PC-9 (cell line): ENCODE results near the gene PPP2R1B. TPM values are rescaled to one million over a fixed set of nuclear protein-coding genes. Genes with fewer than 3 reads are reported as not detected.

Experiments
- BruUV-seq: library from RNA; stranded (reverse); fragments of 400-500 nt; replicated peaks from 2 replicates; lab custom pipeline; 2021; lab: Mats Ljungman, UMichigan
- CTCF ChIA-PET: fragments of 300-600 bp; sonication (Branson Sonifier 250); formaldehyde crosslinking; loops from one replicate; lab custom pipeline; 2022; ENCODE audit warnings: antibody characterized with exemption; lab: Charles Lee
- POLR2A ChIA-PET: fragments of 300-600 bp; sonication (Branson Sonifier 250); formaldehyde crosslinking; loops from one replicate; lab custom pipeline; 2022; ENCODE audit warnings: antibody characterized with exemption; ENCODE audit not compliant: unreplicated experiment; lab: Charles Lee
- DNase-seq, 2 experiments: peaks; one replicate each; pipeline versions ENCODE4 v3.0.0 to v3.0.0-alpha.2; 2015 to 2022; ENCODE audit warnings: mixed read lengths in 1 of 2
- H2AFZ ChIP-seq: fragments of 200-600 bp; sonication (generic); 2 replicates; pipeline ENCODE4 v1.8.1; 2017; ENCODE audit warnings: antibody characterized with exemption
- H3F3A ChIP-seq: fragments of 200-600 bp; sonication (generic); 2 replicates; pipeline ENCODE4 v1.8.1; 2017; ENCODE audit warnings: antibody characterized with exemption, mild to moderate bottlenecking, low read depth; ENCODE audit not compliant: insufficient read depth
- H3K27ac ChIP-seq: fragments of 200-600 bp; sonication (generic); 2 replicates; pipeline ENCODE4 v1.6.1; 2016; ENCODE audit warnings: mixed run types
- H3K27me3 ChIP-seq: fragments of 200-600 bp; sonication (generic); 2 replicates; pipeline ENCODE4 v1.6.1; 2016; ENCODE audit warnings: low read depth, mixed run types; ENCODE audit not compliant: insufficient read depth
- H3K36me3 ChIP-seq: fragments of 200-600 bp; sonication (generic); 2 replicates; pipeline ENCODE4 v1.6.1; 2016; ENCODE audit warnings: low read depth, mixed run types
- H3K4me1 ChIP-seq: fragments of 200-600 bp; sonication (generic); replicated peaks from 2 replicates; pipeline ENCODE4 v1.6.1; 2016; ENCODE audit warnings: mixed run types; ENCODE audit not compliant: insufficient read depth
- H3K4me2 ChIP-seq: fragments of 200-600 bp; sonication (generic); 2 replicates; pipeline ENCODE4 v1.6.1; 2017; ENCODE audit warnings: mixed run types
- H3K4me3 ChIP-seq: fragments of 200-600 bp; sonication (generic); 2 replicates; pipeline ENCODE4 v1.6.1; 2016; ENCODE audit warnings: mixed run types
- H3K79me2 ChIP-seq: fragments of 200-600 bp; sonication (generic); 2 replicates; pipeline ENCODE4 v1.6.1; 2017; ENCODE audit warnings: low read depth, mixed run types
- H3K9me2 ChIP-seq: fragments of 200-600 bp; sonication (generic); 2 replicates; pipeline ENCODE4 v1.8.1; 2017; ENCODE audit warnings: mild to moderate bottlenecking; ENCODE audit not compliant: insufficient read depth
- H3K9me3 ChIP-seq: fragments of 200-600 bp; sonication (generic); 2 replicates; pipeline ENCODE4 v1.8.1; 2016; ENCODE audit warnings: low read depth; ENCODE audit not compliant: insufficient read depth
- H4K20me1 ChIP-seq: fragments of 200-600 bp; sonication (generic); 2 replicates; pipeline ENCODE4 v1.8.1; 2017; ENCODE audit not compliant: insufficient read depth
- EZH2 ChIP-seq: fragments of 200-600 bp; sonication (generic); IDR thresholded peaks from 2 replicates; pipeline ENCODE4 v1.8.0; 2017; ENCODE audit warnings: antibody characterized with exemption, low read depth
- intact Hi-C: fragments of 100-400 bp; cut with micrococcal nuclease; formaldehyde crosslinking; loops from one replicate; pipeline ENCODE4 v1.10.0; 2022; ENCODE audit not compliant: unreplicated experiment
- total RNA-seq: library from RNA; stranded (reverse); gene quantifications from 2 replicates; pipeline ENCODE4 v1.2.3, GENCODE V29; 2021
- TF ChIP-seq, protein P1 (sequence below): fragments of 200-600 bp; sonication (generic); conservative IDR thresholded peaks from 2 replicates; pipeline ENCODE4 v1.6.1; 2017; ENCODE audit warnings: mixed run types, antibody characterized with exemption, mild to moderate bottlenecking, moderate library complexity

PPP2R1B gene
- total RNA-seq, 1 experiment from 2014 or later, result 36.4 TPM

DNA sequence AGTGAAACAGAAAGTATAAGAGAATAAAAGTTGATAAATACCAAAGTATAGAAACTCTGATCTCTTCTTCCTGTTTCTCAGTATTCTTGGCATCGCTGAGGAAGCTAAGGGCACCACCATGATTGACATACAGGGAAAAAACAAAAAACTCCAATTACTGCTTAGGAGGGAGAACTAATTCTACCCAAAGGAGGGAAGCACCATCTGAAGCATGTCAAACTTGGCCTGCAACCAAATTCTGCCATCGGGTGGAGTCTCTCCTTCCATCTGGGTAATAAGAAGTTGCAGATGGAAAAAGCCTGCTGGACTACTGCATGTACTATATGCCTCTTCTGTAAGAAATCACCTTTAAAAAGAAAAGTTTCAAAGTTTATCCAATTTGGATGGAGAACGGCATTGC lies 30.5 kb upstream of the PPP2R1B start:
- no peak overlapping the region for H3K4me3 ChIP-seq
- peaks cover 23% of the 10 kb centered on the region for H3K4me1 ChIP-seq
- BruUV-seq, result no TSS peak
- no peaks in the 10 kb centered on the region for H4K20me1 ChIP-seq
- H3K9me3 ChIP-seq, result no peaks in the 10 kb centered on the region; the same call in 1 of the 2 replicates
- no peak overlapping the region for H3K4me2 ChIP-seq
- intact Hi-C loops, result no loop called here
- no peak overlapping the region for H3K27ac ChIP-seq
- CTCF ChIA-PET, result interaction anchor here (0.5 kb wide), 1 partner anchor 27 kb away, joined by 3 read pairs; no protein-coding TSS in a partner anchor
- no peaks in the 10 kb centered on the region for H3K79me2 ChIP-seq
- H3K27me3 ChIP-seq, result no peaks in the 10 kb centered on the region
- H3K9me2 ChIP-seq, result no peaks in the 10 kb centered on the region
- POLR2A ChIA-PET, result no interaction called here
- peaks cover 14% of the 10 kb centered on the region for H3F3A ChIP-seq
- DNase-seq, result no peak
- H2AFZ ChIP-seq, result no peak overlapping the region
- no peak for TF ChIP-seq EZH2
- TF ChIP-seq, protein P1, sequence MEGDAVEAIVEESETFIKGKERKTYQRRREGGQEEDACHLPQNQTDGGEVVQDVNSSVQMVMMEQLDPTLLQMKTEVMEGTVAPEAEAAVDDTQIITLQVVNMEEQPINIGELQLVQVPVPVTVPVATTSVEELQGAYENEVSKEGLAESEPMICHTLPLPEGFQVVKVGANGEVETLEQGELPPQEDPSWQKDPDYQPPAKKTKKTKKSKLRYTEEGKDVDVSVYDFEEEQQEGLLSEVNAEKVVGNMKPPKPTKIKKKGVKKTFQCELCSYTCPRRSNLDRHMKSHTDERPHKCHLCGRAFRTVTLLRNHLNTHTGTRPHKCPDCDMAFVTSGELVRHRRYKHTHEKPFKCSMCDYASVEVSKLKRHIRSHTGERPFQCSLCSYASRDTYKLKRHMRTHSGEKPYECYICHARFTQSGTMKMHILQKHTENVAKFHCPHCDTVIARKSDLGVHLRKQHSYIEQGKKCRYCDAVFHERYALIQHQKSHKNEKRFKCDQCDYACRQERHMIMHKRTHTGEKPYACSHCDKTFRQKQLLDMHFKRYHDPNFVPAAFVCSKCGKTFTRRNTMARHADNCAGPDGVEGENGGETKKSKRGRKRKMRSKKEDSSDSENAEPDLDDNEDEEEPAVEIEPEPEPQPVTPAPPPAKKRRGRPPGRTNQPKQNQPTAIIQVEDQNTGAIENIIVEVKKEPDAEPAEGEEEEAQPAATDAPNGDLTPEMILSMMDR, result no peak
- H3K36me3 ChIP-seq, result peaks cover 9% of the 10 kb centered on the region

DNA sequence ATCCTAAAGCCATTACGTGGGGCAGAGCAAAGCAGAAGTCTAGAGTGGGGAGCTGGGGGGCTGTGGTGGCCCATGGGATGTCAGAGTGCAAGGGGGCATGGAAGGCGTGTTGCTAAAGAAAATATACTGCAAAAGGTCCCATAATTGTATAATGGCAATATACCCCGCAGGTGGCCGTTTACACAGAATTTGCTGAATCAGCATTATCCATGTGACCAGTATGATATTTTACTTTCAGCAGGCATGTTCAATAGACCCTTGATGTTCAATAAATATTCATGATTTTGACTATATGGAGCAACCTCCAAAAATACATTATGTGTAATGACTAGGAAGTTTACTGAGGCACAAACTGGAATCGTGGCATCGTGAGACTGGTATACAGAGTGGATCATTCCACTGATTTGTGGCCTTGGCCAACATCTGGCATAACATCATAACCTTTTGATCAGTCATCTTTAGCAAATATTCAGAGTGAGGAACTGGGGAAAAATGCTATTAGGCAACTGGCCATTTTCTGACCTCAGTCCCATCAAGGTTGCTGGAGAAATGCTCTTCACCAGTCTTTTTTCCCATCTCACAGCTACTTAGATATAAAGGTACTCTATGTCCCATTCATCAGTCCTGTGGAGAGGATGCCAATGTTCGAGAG lies 29.3 kb upstream of the PPP2R1B start:
- H3K4me1 ChIP-seq, result peaks cover 10% of the 10 kb centered on the region
- CTCF ChIA-PET, result no interaction called here
- intact Hi-C loops, result no loop called here
- no peaks in the 10 kb centered on the region for H3K27me3 ChIP-seq
- no peak for TF ChIP-seq EZH2
- TF ChIP-seq, protein P1, result no peak
- H3K27ac ChIP-seq, result no peak overlapping the region
- no TSS peak for BruUV-seq
- H3K79me2 ChIP-seq, result no peaks in the 10 kb centered on the region
- H3K4me2 ChIP-seq, result no peak overlapping the region
- no peak for DNase-seq
- POLR2A ChIA-PET, result no interaction called here
- H3K9me2 ChIP-seq, result no peaks in the 10 kb centered on the region
- peaks cover 5% of the 10 kb centered on the region; the same call in 1 of the 2 replicates for H3F3A ChIP-seq
- H3K36me3 ChIP-seq, result peaks cover 9% of the 10 kb centered on the region
- no peaks in the 10 kb centered on the region; the same call in 1 of the 2 replicates for H3K9me3 ChIP-seq
- no peak overlapping the region for H2AFZ ChIP-seq
- H4K20me1 ChIP-seq, result no peaks in the 10 kb centered on the region
- H3K4me3 ChIP-seq, result no peak overlapping the region

- CTCF ChIA-PET, result no interaction called here
- no peak overlapping the region for H3K4me3 ChIP-seq
- no TSS peak for BruUV-seq
- intact Hi-C loops, result no loop called here
- no peak overlapping the region for H3K27ac ChIP-seq
- no peaks in the 10 kb centered on the region for H4K20me1 ChIP-seq
- no peak overlapping the region for H2AFZ ChIP-seq
- POLR2A ChIA-PET, result no interaction called here
- H3K27me3 ChIP-seq, result no peaks in the 10 kb centered on the region
- TF ChIP-seq, protein P1, result no peak
- no peak for TF ChIP-seq EZH2
- peaks cover 5% of the 10 kb centered on the region; the same call in 1 of the 2 replicates for H3F3A ChIP-seq
- DNase-seq, result no peak
- no peaks in the 10 kb centered on the region for H3K4me1 ChIP-seq
- H3K9me2 ChIP-seq, result no peaks in the 10 kb centered on the region
- peaks cover 9% of the 10 kb centered on the region for H3K36me3 ChIP-seq
- no peak overlapping the region for H3K4me2 ChIP-seq
- H3K9me3 ChIP-seq, result no peaks in the 10 kb centered on the region; the same call in 1 of the 2 replicates
- H3K79me2 ChIP-seq, result no peaks in the 10 kb centered on the region
Observed at GRCh38 chr11:111793863-111794262, 27.7 kb upstream of the PPP2R1B start.
